Femur (tissue), 1 donor: ENCODE data around the gene MAP3K12.
"Not testable (repeated sequence)": the region's sequence is repeated elsewhere in the genome, so short reads cannot be mapped to it uniquely, and the experiment has no call there.

Source experiments
- DNase-seq: peaks from one replicate; pipeline ENCODE4 v3.0.0-alpha.2; 2017

The MAP3K12 gene

DNA sequence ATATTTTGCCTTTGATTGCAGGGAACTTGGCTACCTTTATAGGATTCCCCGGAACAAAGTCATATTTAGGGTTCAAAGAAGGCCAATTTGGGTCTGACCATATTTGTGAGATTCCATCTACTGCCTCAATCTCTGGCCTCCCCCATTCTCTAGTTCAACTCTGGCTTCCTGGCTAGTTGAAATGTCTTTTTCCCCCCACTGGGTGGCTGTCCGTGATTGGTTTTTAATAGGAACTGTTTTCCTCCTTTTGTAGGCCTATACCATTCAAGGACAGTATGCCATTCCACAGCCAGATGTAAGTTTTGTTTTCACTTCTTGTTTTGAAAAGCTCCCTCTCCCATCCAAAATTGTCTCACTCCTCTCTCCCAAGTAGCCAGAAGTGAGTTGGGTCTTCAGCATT, 33.6 kb downstream of the MAP3K12 start:
- DNase-seq: no peak

DNA sequence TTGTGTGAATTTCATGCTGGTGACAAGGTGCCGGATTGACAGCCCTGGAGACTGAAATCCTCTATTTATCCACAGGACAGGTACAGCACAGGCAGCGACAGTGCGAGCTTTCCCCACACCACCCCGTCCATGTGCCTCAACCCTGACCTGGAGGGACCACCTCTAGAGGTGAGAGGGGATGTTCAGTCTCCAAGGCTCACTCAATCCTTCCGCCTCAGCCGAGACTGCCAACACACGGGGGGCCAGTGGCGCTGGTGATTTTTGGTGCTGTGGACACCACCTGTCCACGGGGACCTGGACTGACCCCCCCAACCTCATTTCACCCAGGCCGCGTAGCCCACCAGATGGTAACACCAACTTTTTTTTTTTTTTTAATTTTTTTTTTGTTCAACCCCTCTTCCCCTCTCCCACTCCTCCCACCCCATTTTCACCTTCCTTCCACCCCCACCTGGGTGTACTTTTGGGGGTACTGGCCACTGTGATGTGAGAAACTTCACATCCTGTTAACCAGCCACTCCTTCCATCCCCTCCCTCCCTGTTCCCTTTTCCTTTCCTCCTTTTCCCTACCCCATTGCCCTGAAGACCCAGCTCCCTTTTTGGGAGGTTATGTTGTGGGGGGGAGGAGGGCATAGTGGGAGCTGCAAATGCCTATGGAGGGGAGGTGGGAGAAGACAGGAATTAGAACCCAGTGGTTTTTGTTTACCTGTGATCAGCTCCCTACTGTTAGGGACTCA, 34.4 kb downstream of the MAP3K12 start:
- DNase-seq: no peak

DNA sequence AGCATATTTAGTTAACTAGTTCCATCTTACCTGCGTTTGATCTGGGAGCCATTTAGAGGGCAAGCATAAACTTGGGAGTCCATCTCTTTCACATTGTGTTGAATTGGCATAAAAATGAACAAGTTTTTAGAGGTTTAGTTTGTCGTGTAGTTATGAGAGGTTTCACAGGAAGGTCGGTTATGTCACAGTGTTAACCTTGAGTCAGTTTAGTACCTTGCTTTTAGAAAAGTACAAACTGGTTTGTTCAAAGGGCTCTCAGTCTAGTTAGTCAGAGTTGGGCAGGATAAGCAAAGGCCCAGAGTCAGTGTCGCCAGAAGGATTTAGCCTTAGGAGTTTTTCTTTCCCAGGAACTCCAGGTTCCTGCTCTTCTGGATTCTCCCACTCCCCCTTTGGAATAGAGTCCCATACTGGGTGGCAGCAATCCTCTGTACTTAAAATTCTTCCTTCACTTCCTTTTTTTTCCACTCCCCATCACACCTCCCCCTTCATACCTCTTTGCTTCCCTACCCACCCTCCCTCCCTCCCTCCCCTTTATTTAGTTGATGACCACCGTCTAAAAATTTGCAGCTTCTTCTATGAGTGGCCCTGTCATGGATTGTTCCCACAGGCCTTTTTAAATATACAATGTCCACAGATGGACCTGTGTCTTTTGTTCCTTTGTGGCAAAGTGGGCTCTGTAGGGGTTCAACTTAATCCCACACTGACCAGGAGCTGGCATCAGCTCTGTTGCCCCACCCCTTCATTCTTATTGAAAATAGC, 35.3 kb downstream of the MAP3K12 start:
- no peak for DNase-seq

DNA sequence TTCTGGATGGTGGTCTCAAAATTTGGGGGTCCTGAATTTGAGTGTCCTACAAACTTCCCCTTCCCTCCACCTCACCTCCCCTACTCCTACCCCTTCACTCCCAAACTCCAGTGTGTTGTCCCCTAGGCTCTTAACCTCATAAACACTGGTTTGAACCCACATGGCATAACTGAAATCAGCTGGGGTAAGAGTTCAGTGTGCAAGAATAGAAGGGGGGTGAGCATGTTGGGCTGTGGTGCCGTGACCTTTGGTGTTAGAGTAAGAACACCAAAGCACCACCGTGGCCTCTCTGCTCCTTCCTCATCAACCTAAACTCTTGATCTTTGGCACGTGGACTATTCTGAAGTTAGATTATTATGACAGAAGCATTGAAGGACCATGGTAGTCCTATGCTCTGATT, 36.3 kb downstream of the MAP3K12 start:
- no peak for DNase-seq

- DNase-seq: no peak
These were observed 37.7 kb downstream of the MAP3K12 start for GRCh38 chr12:53461591-53461990.

- no peak for DNase-seq
These were observed 38.2 kb downstream of the MAP3K12 start for GRCh38 chr12:53461059-53461458.

- DNase-seq: no peak
These were observed 40.2 kb downstream of the MAP3K12 start for GRCh38 chr12:53459097-53459496.

DNA sequence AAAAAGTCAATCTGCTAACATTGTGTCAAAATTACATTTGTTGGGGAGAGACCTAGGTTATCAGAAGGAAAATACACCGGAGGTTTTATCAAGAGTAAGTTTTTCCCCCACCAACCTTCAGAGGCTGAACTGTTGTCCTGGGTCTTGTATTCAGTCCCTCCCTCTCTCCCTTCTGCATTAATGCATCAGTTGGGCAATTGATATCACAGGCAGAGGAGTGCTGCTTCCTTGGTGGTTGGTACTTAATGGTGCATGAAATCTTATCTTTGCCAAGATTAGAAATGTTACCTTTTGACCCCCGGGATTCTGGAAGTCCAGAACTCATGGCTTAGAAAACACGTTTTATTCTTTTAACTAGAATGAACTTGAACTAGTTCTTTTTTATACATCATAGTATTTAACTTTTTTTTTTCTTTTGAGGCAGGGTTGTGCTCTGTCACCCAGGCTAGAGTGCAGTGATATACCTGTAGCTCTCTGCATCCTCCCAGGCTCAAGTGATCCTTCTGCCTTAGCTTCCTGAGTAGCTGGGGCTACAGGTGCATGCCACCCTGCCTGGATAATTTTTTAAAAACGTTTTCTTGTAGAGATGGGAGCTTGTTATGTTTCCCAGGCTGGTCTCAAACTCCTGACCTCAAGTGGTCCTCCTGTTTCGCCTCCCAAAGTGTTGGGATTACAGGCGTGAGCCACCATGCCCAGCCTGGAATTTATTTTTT, 42.4 kb downstream of the MAP3K12 start:
- no peak for DNase-seq

DNA sequence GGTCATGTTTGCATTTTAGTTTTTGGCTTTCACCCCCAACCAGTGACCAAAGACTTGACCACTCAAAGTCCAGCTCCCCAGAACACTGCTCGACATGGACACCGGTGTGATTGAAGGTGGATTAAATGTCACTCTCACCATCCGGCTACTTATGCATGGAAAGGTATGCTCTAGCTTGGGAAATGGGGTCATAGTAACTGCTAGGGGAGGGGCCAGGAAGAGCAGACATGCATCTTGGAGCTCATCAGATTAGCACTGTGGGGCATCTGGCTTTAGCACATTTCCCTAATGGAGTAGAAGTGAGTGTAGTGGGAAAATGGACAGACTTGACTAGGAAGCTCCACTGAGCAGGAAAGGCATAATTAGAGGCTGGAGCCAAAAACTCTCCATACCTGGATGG, 44.6 kb downstream of the MAP3K12 start:
- no peak for DNase-seq

- DNase-seq: no peak
These were observed 45.2 kb downstream of the MAP3K12 start for GRCh38 chr12:53453953-53454640.

DNA sequence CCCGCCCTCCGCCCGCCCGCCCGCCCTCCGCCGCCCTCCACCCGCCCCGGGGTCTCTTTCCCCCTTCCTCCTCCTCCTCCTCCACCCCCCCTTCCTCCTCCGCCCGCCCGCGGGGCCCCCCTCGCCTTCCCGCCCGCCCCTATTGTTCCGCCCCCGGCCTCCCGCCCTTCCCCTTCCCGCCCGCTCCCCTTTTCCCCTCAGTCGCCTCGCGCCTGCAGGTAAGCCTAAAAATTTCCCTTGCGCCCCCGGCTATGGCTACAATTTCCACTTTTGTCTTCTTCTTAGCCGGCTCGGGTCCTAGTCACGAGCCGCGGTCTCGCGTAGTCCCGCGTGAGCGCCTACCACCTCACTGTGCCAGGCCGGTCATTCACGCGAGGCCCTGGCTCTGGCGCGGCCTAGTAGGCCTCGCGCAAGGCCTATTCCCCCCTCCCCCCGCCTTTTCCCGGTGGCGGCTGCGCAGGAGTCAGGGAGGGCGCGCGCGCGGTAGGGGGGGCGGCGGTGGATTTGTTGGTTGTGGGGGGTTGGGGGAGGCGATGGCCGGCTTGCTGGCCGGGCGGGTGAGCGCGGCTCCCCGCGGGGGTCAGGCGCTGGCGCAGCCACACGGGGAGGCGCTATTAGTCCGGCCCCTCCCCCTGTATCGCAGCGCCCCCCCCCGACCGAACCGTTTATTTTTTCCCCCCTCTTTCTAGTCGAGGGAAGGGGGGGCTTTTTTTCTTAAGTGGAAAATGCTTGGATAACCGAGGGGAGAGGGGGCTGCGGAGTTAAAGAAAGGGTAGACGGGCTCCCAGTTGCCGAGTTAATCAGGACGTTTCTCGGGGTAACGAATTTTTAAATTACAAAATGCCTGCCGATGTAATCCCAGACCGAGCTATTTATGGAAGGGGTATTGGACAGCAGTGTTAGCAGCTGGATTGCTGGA, 46.8 kb downstream of the MAP3K12 start:
- DNase-seq: peak; percentile 93

DNA sequence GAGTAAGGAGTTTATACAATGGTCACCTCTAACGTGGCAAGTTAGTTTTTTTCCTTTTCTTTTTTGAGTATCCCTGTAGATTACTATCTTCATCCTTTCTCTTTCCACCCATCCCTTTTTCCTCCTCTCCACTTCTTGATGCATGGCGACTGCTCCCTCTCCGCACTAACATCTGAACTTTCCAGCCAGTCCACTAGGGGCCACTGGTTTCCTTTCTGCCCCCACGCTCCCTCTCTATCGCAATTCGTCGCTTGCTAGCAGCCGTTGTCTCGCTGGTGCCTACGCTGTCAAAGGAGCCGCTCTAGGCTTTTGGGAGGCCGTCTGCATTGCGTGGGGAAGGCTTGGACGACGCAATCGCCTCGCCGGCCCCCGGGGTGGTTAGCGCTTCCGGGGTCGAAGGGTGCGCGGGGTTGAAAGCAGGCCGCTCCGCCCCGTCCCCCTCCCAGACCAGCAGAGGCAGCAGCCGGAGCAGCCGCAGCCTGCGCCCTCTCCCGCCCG, 47.5 kb downstream of the MAP3K12 start, which contains the start of gene PCBP2:
TSS of gene PCBP2 (plus strand) at position 442 of the 498 bp plus-strand sequence. CDS start 2,699 bp downstream, outside the sequence.
- DNase-seq: peak; percentile 99

- no peak for DNase-seq
These were observed 48.3 kb downstream of the MAP3K12 start for GRCh38 chr12:53450936-53451335.

GRCh38 chr12:53444593-53445325, 54.5 kb downstream of the MAP3K12 start:
- not testable (repeated sequence) for DNase-seq

DNA sequence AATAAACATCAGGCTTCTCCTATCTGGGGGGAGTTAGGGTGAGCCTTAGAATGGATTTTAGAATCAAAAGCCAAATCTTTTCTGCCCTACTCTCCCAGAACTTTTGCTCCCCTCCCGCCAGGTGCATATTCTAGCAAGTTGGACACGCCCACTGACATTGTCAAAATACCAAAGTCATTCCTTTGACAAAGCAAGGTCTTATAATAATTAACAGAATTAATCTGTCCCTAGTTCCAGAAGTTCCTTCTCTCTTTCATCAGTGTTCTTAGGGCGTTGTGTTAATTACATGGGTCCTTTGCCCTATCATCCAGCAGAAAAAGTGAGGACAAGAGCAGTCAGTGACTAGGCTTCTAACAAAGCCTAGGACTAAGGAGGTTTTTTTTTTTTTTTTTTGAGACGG, 55.3 kb downstream of the MAP3K12 start:
- DNase-seq: no peak

- DNase-seq: peak; percentile 99
These were observed 58.0 kb downstream of the MAP3K12 start, which contains the start of gene PRR13 for GRCh38 chr12:53441040-53441833. Gene PRR13 (plus strand): TSS chr12:53441734. CDS start chr12:53442715, 981 bp downstream.

DNA sequence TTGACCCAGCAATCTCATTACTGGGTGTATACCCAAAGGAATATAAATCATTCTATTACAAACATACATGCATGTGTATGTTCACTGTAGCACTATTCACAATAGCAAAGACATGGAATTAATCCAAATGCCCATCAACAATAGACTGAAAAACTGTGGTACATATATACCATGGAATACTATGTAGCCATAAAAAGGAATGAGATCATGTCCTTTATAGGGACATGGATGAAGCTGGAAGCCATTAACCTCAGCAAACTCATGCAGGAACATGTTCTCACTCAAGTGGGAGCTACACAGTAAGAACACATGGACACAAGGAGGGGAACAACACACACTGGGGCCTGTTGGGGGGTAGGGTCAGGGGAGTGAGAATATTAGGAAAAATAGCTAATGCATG, 59.7 kb downstream of the MAP3K12 start:
- not testable (repeated sequence) for DNase-seq

DNA sequence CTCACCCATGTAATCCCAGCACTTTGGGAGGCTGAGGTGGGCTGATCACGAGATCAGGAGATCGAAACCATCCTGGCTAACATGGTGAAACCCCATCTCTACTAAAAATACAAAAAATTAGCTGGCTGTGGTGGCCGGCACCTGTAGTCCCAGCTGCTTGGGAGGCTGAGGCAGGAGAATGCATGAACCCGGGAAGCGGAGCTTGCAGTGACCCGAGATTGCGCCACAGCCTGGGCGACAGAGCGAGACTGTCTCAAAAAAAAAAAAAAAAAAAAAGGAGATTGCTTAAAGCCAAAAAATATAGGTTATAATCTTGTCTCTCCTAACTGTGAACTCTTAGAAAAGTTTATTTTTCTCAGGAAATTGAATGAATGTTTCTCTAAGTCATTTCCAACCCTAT, 63.9 kb downstream of the MAP3K12 start:
- DNase-seq: not testable (repeated sequence)

DNA sequence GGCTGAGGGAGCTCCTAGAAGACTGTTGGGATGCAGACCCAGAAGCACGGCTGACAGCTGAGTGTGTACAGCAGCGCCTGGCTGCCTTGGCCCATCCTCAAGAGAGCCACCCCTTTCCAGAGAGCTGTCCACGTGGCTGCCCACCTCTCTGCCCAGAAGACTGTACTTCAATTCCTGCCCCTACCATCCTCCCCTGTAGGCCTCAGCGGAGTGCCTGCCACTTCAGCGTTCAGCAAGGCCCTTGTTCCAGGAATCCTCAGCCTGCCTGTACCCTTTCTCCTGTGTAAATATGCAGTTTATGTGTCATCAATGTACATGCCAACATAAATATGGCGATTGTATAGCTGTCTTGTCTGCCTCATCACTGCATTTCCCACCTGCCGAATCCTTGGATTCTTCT, 68.1 kb downstream of the MAP3K12 start:
- DNase-seq: no peak

- no peak for DNase-seq
These were observed 69.1 kb downstream of the MAP3K12 start for GRCh38 chr12:53430116-53430515.
